HepG2 (cell line): ENCODE measurements around the gene SRCAP. TPM values are rescaled to one million over a fixed set of nuclear protein-coding genes. Genes with fewer than 3 reads are reported as not detected.
A peak's percentile ranks its signal among the peaks of the same experiment; 100 is the strongest.

Experiments
- AKAP8 ChIP-seq: sonication (generic); formaldehyde crosslinking; IDR thresholded peaks from 2 replicates; pipeline ENCODE4 v1.5.1; 2020; ENCODE audit warnings: mild to moderate bottlenecking, missing genetic modification reagents
- BATF2 ChIP-seq: sonication (generic); formaldehyde crosslinking; IDR thresholded peaks from 2 replicates; pipeline ENCODE4 v1.8.0; 2022; ENCODE audit warnings: mild to moderate bottlenecking, missing genetic modification reagents, moderate library complexity
- BHLHE40 ChIP-seq: IDR thresholded peaks from 2 replicates; pipeline ENCODE4 v1.6.1; 2011; ENCODE audit warnings: low read length, improper control_type of control experiment
- FOXK1 ChIP-seq: sonication (generic); formaldehyde crosslinking; IDR thresholded peaks from 2 replicates; pipeline ENCODE4 v1.4.0; 2020; ENCODE audit warnings: low read depth, missing genetic modification reagents, borderline replicate concordance
- LBX2 ChIP-seq: sonication (generic); formaldehyde crosslinking; IDR thresholded peaks from 2 replicates; pipeline ENCODE4 v1.5.0; 2020; ENCODE audit warnings: missing genetic modification reagents, mild to moderate bottlenecking, borderline replicate concordance
- MIER3 ChIP-seq: IDR thresholded peaks from 2 replicates; pipeline ENCODE4 v1.6.1; 2016; ENCODE audit warnings: missing compliant biosample characterization, borderline replicate concordance
- NFAT5 ChIP-seq: sonication (generic); formaldehyde crosslinking; IDR thresholded peaks from 2 replicates; pipeline ENCODE4 v1.4.0; 2020; ENCODE audit warnings: missing genetic modification reagents
- NFYC ChIP-seq: IDR thresholded peaks from 2 replicates; pipeline ENCODE4 v1.6.1; 2016; ENCODE audit warnings: missing genetic modification reagents, missing compliant biosample characterization
- NR3C1 ChIP-seq: sonication (generic); formaldehyde crosslinking; IDR thresholded peaks from 2 replicates; pipeline ENCODE4 v1.4.0; 2020; ENCODE audit warnings: missing genetic modification reagents
- TCF12 ChIP-seq, 2 experiments: fragments of 450-650 bp in 1 of 2; sonication (generic) in 1 of 2; formaldehyde crosslinking in 1 of 2; IDR thresholded peaks; 2 replicates each; pipeline versions ENCODE4 v1.6.1 to v1.8.0; 2017 to 2022; ENCODE audit warnings: antibody characterized with exemption in 1 of 2, mild to moderate bottlenecking in 1 of 2, missing genetic modification reagents in 1 of 2, moderate library complexity in 1 of 2
- TRAFD1 ChIP-seq: sonication (generic); formaldehyde crosslinking; IDR thresholded peaks from 2 replicates; pipeline ENCODE4 v1.5.1; 2020; ENCODE audit warnings: missing genetic modification reagents, mild to moderate bottlenecking, borderline replicate concordance
- ZNF180 ChIP-seq: sonication (generic); formaldehyde crosslinking; IDR thresholded peaks from 2 replicates; pipeline ENCODE4 v1.4.0; 2020; ENCODE audit warnings: low read depth, missing genetic modification reagents, borderline replicate concordance
- ZNF232 ChIP-seq: sonication (generic); formaldehyde crosslinking; IDR thresholded peaks from 2 replicates; pipeline ENCODE4 v1.4.0; 2020; ENCODE audit warnings: missing genetic modification reagents, borderline replicate concordance
- ZNF550 ChIP-seq: sonication (generic); formaldehyde crosslinking; IDR thresholded peaks from 2 replicates; pipeline ENCODE4 v1.4.0; 2020; ENCODE audit warnings: mild to moderate bottlenecking, missing genetic modification reagents, borderline replicate concordance
- ZNF790 ChIP-seq: sonication (generic); formaldehyde crosslinking; IDR thresholded peaks from 2 replicates; pipeline ENCODE4 v1.8.0; 2022; ENCODE audit warnings: missing genetic modification reagents, mild to moderate bottlenecking, borderline replicate concordance
- ZNF891 ChIP-seq: sonication (generic); formaldehyde crosslinking; IDR thresholded peaks from 2 replicates; pipeline ENCODE4 v1.5.0; 2020; ENCODE audit warnings: mild to moderate bottlenecking, missing genetic modification reagents
- polyA plus RNA-seq, 8 experiments: library from polyadenylated mRNA; depleted of rRNA in 3 of 8; stranded (reverse) in 7 of 8; unstranded in 1 of 8; fragments of >200 nt; fragmentation: Illumina TruSeq in 4 of 8; extraction: Trizol in 4 of 8; gene quantifications; 2 replicates each; pipeline versions ENCODE4 v1.2.1 to v1.2.3, GENCODE V29; 2011 to 2016; ENCODE audit warnings: low read depth in 4 of 8, missing spikeins in 1 of 8, mixed read lengths in 1 of 8; ENCODE audit not compliant: insufficient read depth in 1 of 8
- total RNA-seq, 5 experiments: library from RNA; depleted of rRNA; stranded (reverse); fragments of >200 nt; fragmentation: Illumina TruSeq; extraction: Trizol; gene quantifications; 2 replicates each; pipeline ENCODE4 v1.2.3, GENCODE V29; 2016; ENCODE audit warnings: low read depth in 1 of 5

Gene SRCAP
- total and polyA plus RNA-seq, 2 of the 13 experiments (the other 11 are each of a cell fraction or from before 2014, with no cell fraction given): 4.9 to 9.0 TPM

- TF ChIP-seq NFAT5 (CRISPR knock-in tag) (no peak; the same call in 1 of the 2 replicates), TRAFD1 (CRISPR knock-in tag) (no peak), BHLHE40 (peak; percentile 89), ZNF180 (no peak), ZNF232 (CRISPR knock-in tag) (no peak), NFYC (CRISPR knock-in tag) (no peak), BATF2 (no peak), LBX2 (no peak), NR3C1 (no peak), ZNF550 (peak; percentile 95), AKAP8 (CRISPR knock-in tag) (peak; percentile 100; the same call in 1 of the 2 replicates), MIER3 (CRISPR knock-in tag) (no peak), ZNF891 (no peak), ZNF790 (CRISPR knock-in tag) (0 out of 2 replicates have a peak, but pooled peaks have one; percentile 11), TCF12 (IDR thresholded peaks at IDR 0.05) (no peak), TCF12 (CRISPR knock-in tag; IDR thresholded peaks at IDR 0.05) (peak; percentile 37; the same call in 1 of the 2 replicates), FOXK1 (CRISPR knock-in tag) (no peak)
Measured at GRCh38 chr16:30697264-30698138, 1.5 kb upstream of the SRCAP start (continued).
